H1 (cell line): Measurements from ENCODE around the gene CBX4. TPM values are rescaled to one million over a fixed set of nuclear protein-coding genes. Genes with fewer than 3 reads are reported as not detected.
A peak's percentile ranks its signal among the peaks of the same experiment; 100 is the strongest.

Experiments
- CTBP2 ChIP-seq: IDR thresholded peaks from 2 replicates; pipeline ENCODE4 v1.7.0; 2011; ENCODE audit warnings: borderline replicate concordance, mild to moderate bottlenecking, moderate library complexity, mixed read lengths, low read length; ENCODE audit not compliant: insufficient read depth, insufficient read length
- KDM1A ChIP-seq: fragments of 200-600, 300-600 bp; sonication (generic); IDR thresholded peaks from 2 replicates; pipeline ENCODE4 v1.7.1; 2016; ENCODE audit warnings: mild to moderate bottlenecking, low read length, borderline replicate concordance
- MAFK ChIP-seq: IDR thresholded peaks from 2 replicates; pipeline ENCODE4 v1.6.1; 2012; ENCODE audit warnings: low read depth, mild to moderate bottlenecking, improper control_type of control experiment, low read length
- RNF2 ChIP-seq: fragments of 200-900, 300-1000 bp; sonication (generic); IDR thresholded peaks from 2 replicates; pipeline ENCODE4 v1.7.1; 2016; ENCODE audit warnings: borderline replicate concordance, low read depth, mild to moderate bottlenecking, antibody characterized with exemption, low read length; ENCODE audit not compliant: poor library complexity, severe bottlenecking; ENCODE audit errors: missing control alignments
- polyA plus RNA-seq, 7 experiments: library from polyadenylated mRNA; depleted of rRNA in 3 of 7; stranded (reverse) in 5 of 7; unstranded in 2 of 7; fragments of >200 nt in 5 of 7; fragments of 200-250 nt in 2 of 7; gene quantifications; 1 replicate in 5 of 7; 2 replicates in 1 of 7; 4 replicates in 1 of 7; pipeline versions ENCODE4 v1.2.1 to v1.2.3, GENCODE V29; 2011 to 2013; ENCODE audit warnings: missing spikeins in 2 of 7, mixed read lengths in 2 of 7
- total RNA-seq: library from RNA; stranded (reverse); fragmentation: NEBNext Ultra II Directional; extraction: Animal tissue kit (Norgen Biotek cat#: 25700); gene quantifications from 2 replicates; pipeline ENCODE4 v1.2.1, GENCODE V29; 2021

CBX4 gene
- total and polyA plus RNA-seq, 2 of the 8 experiments (the other 6 are each of a cell fraction or from before 2014, with no cell fraction given), result 1.8 to 4.0 TPM

- peak; percentile 67 for TF ChIP-seq RNF2
- peak; percentile 57 for TF ChIP-seq KDM1A
- no peak for TF ChIP-seq CTBP2
- no peak for TF ChIP-seq MAFK
Measured at GRCh38 chr17:79801156-79802038, 37.8 kb downstream of the CBX4 start (continued).
